ENCODE measurements around the gene KRT86. TPM values are rescaled to one million over a fixed set of nuclear protein-coding genes. Genes with fewer than 3 reads are reported as not detected.

KRT86 gene
- total and polyA plus RNA-seq, 3 donors from 2014 or later: 2.3 to 4.0 (median 3.2) TPM

- intact Hi-C loops (cut with DNase I; ENCODE audit: low total_unique reads): no loop called here
- TF ChIP-seq CTCF (IDR thresholded peaks at IDR 0.05) (no peak), POLR2A (IDR thresholded peaks at IDR 0.05) (no peak)
- Histone ChIP-seq H3K4me3 (no peak overlapping the region), H3K27me3 (no peaks in the 10 kb centered on the region), H3K9me3 (no peaks in the 10 kb centered on the region), H3K27ac (no peak overlapping the region), H3K36me3 (ENCODE audit: low read depth, missing control alignments) (no peaks in the 10 kb centered on the region), H3K4me1 (no peaks in the 10 kb centered on the region)
- 69 to 77% methylated on average over 1 of the region's 1 CpG for WGBS, 2 donors
- DNase-seq: no peak
Measured at GRCh38 chr12:52337054-52337453, 62.6 kb downstream of the KRT86 start.

- no peak for TF ChIP-seq CTCF (IDR thresholded peaks at IDR 0.05)
- no peak for TF ChIP-seq POLR2A (IDR thresholded peaks at IDR 0.05)
- Histone ChIP-seq H3K9me3 (no peaks in the 10 kb centered on the region), H3K27me3 (no peaks in the 10 kb centered on the region), H3K27ac (no peak overlapping the region), H3K4me3 (no peak overlapping the region), H3K36me3 (ENCODE audit: low read depth, missing control alignments) (no peaks in the 10 kb centered on the region), H3K4me1 (no peaks in the 10 kb centered on the region)
- 87 to 91% methylated on average over 10 of the region's 10 CpGs for WGBS, 2 donors
- intact Hi-C loops (cut with DNase I; ENCODE audit: low total_unique reads): no loop called here
- DNase-seq: no peak
Measured at GRCh38 chr12:52338241-52338960, 64.0 kb downstream of the KRT86 start.

GRCh38 chr12:52341066-52341580 lies 66.7 kb downstream of the KRT86 start:
- intact Hi-C loops (cut with DNase I; ENCODE audit: low total_unique reads): no loop called here
- no peaks in the 10 kb centered on the region for H3K27me3 ChIP-seq
- WGBS, 2 donors: 95 to 100% methylated on average over 3 to 14 of the region's 14 CpGs

GRCh38 chr12:52342781-52343490 lies 68.5 kb downstream of the KRT86 start:
- H3K4me3 ChIP-seq: no peak overlapping the region
- H3K27me3 ChIP-seq: no peaks in the 10 kb centered on the region
- no peaks in the 10 kb centered on the region for H3K36me3 ChIP-seq (ENCODE audit: low read depth, missing control alignments)
- TF ChIP-seq POLR2A (IDR thresholded peaks at IDR 0.05) (no peak), CTCF (IDR thresholded peaks at IDR 0.05) (no peak)
- intact Hi-C loops (cut with DNase I; ENCODE audit: low total_unique reads): no loop called here
- no peak overlapping the region for H3K27ac ChIP-seq
- DNase-seq: no peak
- no peaks in the 10 kb centered on the region for H3K4me1 ChIP-seq
- WGBS, 2 donors: 90 to 91% methylated on average over 2 of the region's 2 CpGs
- H3K9me3 ChIP-seq: no peaks in the 10 kb centered on the region

More at GRCh38 chr12:52341066-52341580, 66.7 kb downstream of the KRT86 start:
- Histone ChIP-seq H3K4me3 (no peak overlapping the region), H3K9me3 (no peaks in the 10 kb centered on the region), H3K27ac (no peak overlapping the region), H3K36me3 (ENCODE audit: low read depth, missing control alignments) (no peaks in the 10 kb centered on the region), H3K4me1 (no peaks in the 10 kb centered on the region)
- DNase-seq: no peak
- no peak for TF ChIP-seq CTCF (IDR thresholded peaks at IDR 0.05)
- no peak for TF ChIP-seq POLR2A (IDR thresholded peaks at IDR 0.05)
